Heart right ventricle (tissue), 16 donors: ENCODE measurements around the gene PBX4. TPM values are rescaled to one million over a fixed set of nuclear protein-coding genes. Genes with fewer than 3 reads are reported as not detected.
A peak's percentile ranks its signal among the peaks of the same experiment; 100 is the strongest.

Experiments
- ATAC-seq, 8 donors: fragments of 200-7000 bp; cut with Tn5 transposase; one replicate each; pipeline ENCODE4 v1.9.1; 2020; ENCODE audit warnings: mild to moderate bottlenecking in 8 of 8, moderate library complexity in 8 of 8, moderate number of reproducible peaks in 1 of 8
- DNase-seq, 2 donors: peaks; one replicate each; pipeline ENCODE4 v3.0.0-alpha.2; 2020
- H3K27ac ChIP-seq, 10 donors: fragments of 200-600 bp; sonication (generic) in 2 of 10; one replicate each; pipeline versions ENCODE4 v1.5.0 to v1.8.0; 2020 to 2022; ENCODE audit warnings: mild to moderate bottlenecking in 3 of 10
- H3K27me3 ChIP-seq, 7 donors: fragments of 200-600 bp; one replicate each; pipeline ENCODE4 v1.8.0; 2021 to 2022; ENCODE audit warnings: mild to moderate bottlenecking in 2 of 7
- H3K36me3 ChIP-seq, 9 donors: fragments of 200-600 bp; sonication (generic) in 1 of 9; one replicate each; pipeline versions ENCODE4 v1.5.0 to v1.8.0; 2020 to 2022; ENCODE audit warnings: mild to moderate bottlenecking in 2 of 9
- H3K4me1 ChIP-seq, 9 donors: fragments of 200-600 bp; sonication (generic) in 1 of 9; one replicate each; pipeline versions ENCODE4 v1.5.0 to v1.8.0; 2020 to 2022; ENCODE audit warnings: mild to moderate bottlenecking in 4 of 9
- H3K4me3 ChIP-seq, 10 donors: fragments of 200-600 bp; sonication (generic) in 2 of 10; one replicate each; pipeline versions ENCODE4 v1.5.0 to v1.8.0; 2020 to 2022; ENCODE audit warnings: mild to moderate bottlenecking in 7 of 10, moderate library complexity in 2 of 10
- H3K9me3 ChIP-seq, 11 donors: fragments of 200-600 bp in 10 of 11; sonication (generic) in 2 of 11; one replicate each; pipeline versions ENCODE4 v1.5.0 to v1.8.0; 2013 to 2022; ENCODE audit warnings: mild to moderate bottlenecking in 2 of 11, control low read depth in 1 of 11, moderate library complexity in 1 of 11
- WGBS, 2 donors: extraction: QIAGEN DNeasy Blood & Tissue Kit; methylation state at CpG; one replicate each; pipeline ENCODE4 v1.1.7; 2013; ENCODE audit warnings: inconsistent platforms in 1 of 2; 5-methylcytosine and 5-hydroxymethylcytosine counted together
- intact Hi-C, 10 donors: fragments of 100-400 bp; cut with DNase I; formaldehyde crosslinking; loops; one replicate each; pipeline versions ENCODE4 v1.11.1 to v1.14.2; 2022
- polyA plus RNA-seq, 2 donors: library from polyadenylated mRNA; stranded (reverse); fragments of 200-250 nt; gene quantifications; one replicate each; pipeline ENCODE4 v1.2.3, GENCODE V29; 2013
- total RNA-seq, 10 donors: library from RNA; stranded (reverse); fragmentation: NEBNext Ultra II Directional in 3 of 10; extraction: Animal tissue kit (Norgen Biotek cat#: 25700) in 3 of 10; gene quantifications; one replicate each; pipeline versions ENCODE4 v1.2.1 to v1.2.4, GENCODE V29; 2021 to 2023
- TF ChIP-seq, protein P1 (sequence below), 9 donors: fragments of 200-600 bp; sonication (generic) in 2 of 9; IDR thresholded peaks; one replicate each; pipeline versions ENCODE4 v1.5.0 to v1.8.0; 2021 to 2022; ENCODE audit warnings: antibody characterized with exemption in 9 of 9, mild to moderate bottlenecking in 5 of 9, moderate library complexity in 1 of 9
- donor health status: Arrhythmogenic right ventricular cardiomyopathy.
- donor health status: ischemic (EF 13 %, LVEDD 7.1; RV severe dilation, severe dysfunction).
- donor health status: healthy with polysubstance abuse.
- donor health status: DM: no; HTN: yes; CAD: no.
- donor health status: DM: no; HTN: no; CAD: no.
- donor health status: ischemic (EF 25% LVEDD 6.9; RV normal size, moderate dysfunction).
- donor health status: ischemic (EF 25% LVEDD 5.7; RV mildly dilated, moderate dysfunction).
- donor health status: healthy.
- donor health status: DM: yes; HTN: yes; CAD: no.
- donor health status: Ischemic cardiomyopathy.
- donor health status: ischemic (EF 35%, LVEDD 5.7; RV mildly dilated, moderate dysfunction).
- donor health status: nonischemic (EF 11% LVEDD 7.7; RV severe dilation, severe dysfunction).
- donor health status: DM: yes; HTN: yes; CAD: no.
- donor health status: PGD.
- donor health status: ischemic (EF 29% LVEDD 5.4; RV normal size, mild dysfunction).
- donor health status: nonischemic (EF 23%, LVEDD 6.1; RV moderate dilation, normal function).

The PBX4 gene
- total and polyA plus RNA-seq, 12 donors = 0.06 to 1.2 (median 0.36) TPM; not detected in 7

DNA sequence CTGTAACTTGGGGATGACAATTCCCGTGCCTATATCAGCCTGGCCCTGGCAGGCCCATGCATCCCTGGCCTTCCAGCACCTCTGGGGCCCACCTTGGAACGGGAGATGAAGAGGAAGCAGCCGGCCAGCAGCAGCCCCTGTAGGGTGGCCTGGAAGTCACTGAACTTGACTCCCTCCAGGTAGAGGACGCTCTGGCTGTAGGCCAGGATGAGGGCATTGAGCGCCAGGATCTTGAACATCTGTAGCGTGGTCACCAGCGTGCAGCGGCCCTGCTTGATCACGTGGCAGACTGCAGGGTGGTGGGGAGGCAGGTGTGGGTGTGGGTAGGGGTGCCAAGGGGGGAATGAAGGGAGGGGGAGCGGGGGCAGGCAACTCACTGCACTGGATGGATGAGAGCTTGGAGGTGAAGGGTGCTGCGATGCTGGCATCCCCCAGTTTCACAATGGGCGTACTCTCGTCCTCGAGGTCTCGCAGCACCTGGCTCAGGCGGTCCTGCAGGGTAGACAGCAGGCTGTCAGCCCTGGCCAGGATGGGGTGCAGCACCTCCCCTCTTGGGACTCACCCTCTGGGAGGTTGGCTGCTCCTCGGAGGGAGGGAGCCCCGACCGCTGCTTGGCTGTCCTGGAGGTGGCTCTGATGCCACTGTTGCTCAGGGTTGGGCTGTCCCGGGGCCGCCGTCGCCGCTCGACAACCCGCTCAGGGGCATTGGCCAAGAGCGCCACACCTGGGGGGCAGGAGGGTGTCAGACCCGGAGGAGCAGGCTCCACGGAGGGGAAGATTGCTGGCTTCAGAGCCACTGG is 28.7 kb upstream of the PBX4 start:
- TF ChIP-seq, protein P1, sequence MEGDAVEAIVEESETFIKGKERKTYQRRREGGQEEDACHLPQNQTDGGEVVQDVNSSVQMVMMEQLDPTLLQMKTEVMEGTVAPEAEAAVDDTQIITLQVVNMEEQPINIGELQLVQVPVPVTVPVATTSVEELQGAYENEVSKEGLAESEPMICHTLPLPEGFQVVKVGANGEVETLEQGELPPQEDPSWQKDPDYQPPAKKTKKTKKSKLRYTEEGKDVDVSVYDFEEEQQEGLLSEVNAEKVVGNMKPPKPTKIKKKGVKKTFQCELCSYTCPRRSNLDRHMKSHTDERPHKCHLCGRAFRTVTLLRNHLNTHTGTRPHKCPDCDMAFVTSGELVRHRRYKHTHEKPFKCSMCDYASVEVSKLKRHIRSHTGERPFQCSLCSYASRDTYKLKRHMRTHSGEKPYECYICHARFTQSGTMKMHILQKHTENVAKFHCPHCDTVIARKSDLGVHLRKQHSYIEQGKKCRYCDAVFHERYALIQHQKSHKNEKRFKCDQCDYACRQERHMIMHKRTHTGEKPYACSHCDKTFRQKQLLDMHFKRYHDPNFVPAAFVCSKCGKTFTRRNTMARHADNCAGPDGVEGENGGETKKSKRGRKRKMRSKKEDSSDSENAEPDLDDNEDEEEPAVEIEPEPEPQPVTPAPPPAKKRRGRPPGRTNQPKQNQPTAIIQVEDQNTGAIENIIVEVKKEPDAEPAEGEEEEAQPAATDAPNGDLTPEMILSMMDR (IDR thresholded peaks at IDR 0.05) = no peak
- Histone ChIP-seq H3K27ac (no peak overlapping the region), H3K36me3 (peaks cover 0 to 82% (median 53%) of the 10 kb centered on the region in 9 donors), H3K9me3 (no peaks in the 10 kb centered on the region), H3K4me1 (peaks cover 0 to 24% (median 12%) of the 10 kb centered on the region in 9 donors), H3K27me3 (no peaks in the 10 kb centered on the region), H3K4me3 (no peak overlapping the region)
- ATAC-seq (no peak), DNase-seq (no peak)
- intact Hi-C loops = no loop called here
- WGBS, 2 donors = 92 to 93% methylated on average over 29 of the region's 29 CpGs

DNA sequence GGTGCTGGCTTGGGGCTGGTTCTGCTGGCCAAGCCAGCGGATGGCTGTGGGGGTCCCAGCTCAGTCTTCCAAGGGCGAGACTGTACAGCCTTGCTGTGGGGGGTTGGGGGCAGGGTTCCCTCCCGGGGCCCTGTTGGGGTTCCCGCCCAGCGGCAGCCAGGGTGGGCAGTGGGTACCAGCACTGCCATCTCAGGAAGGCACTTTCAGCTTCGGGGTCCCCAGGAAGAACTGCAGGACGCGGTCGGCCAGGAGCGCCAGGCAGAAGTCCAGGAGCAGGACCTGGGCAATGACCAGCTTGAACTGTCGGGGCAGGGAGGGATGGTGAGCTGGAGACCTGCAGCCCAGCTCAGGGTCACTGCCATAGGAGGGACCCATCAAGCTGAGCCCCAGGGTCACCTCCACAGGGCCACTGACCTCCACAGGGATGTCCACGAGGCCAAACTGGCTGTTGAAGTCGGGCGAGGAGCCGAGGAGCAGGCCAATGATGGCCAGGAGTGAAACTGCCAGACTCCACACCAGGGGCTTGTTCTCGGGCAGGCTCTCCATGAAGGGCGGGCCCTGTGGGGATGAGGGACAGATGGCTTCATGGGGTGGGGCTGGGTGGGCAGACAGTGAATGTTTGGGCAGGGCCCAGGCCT is 26.9 kb upstream of the PBX4 start:
- TF ChIP-seq, protein P1 (IDR thresholded peaks at IDR 0.05) = no peak
- peaks cover 0 to 18% (median 12%) of the 10 kb centered on the region in 9 donors for H3K4me1 ChIP-seq
- 91 to 93% methylated on average over 17 of the region's 17 CpGs for WGBS, 2 donors
- H3K9me3 ChIP-seq = no peaks in the 10 kb centered on the region
- no peaks in the 10 kb centered on the region for H3K27me3 ChIP-seq
- no peak overlapping the region for H3K27ac ChIP-seq
- no peak for DNase-seq
- ATAC-seq = no peak
- intact Hi-C loops = loop anchor here in 4 of 10 donors (2.0 kb wide), 2 partner anchors 113 to 115 kb away; no protein-coding TSS in a partner anchor
- H3K4me3 ChIP-seq = no peak overlapping the region
- H3K36me3 ChIP-seq = peaks cover 0 to 75% (median 46%) of the 10 kb centered on the region in 9 donors

DNA sequence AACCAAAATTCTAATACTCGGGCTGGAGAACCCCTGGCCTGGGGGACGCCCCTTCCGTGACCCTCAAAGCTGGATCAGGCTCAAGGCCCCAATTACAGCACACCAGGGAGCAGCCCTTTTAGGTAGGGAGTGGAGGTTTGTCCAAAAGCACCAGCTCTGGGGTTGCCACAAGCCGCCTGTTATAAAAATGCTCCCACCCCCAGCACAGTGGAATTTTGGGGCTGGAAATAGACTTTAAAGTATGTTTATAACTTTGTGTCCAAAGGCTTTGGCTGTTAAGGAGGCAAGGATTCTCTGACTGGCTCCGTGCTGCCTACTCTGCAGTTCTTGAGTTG is 25.5 kb upstream of the PBX4 start:
- Histone ChIP-seq H3K4me1 (peaks cover 0 to 18% (median 12%) of the 10 kb centered on the region in 9 donors), H3K36me3 (peaks cover 0 to 75% (median 37%) of the 10 kb centered on the region in 9 donors), H3K27me3 (no peaks in the 10 kb centered on the region), H3K9me3 (no peaks in the 10 kb centered on the region), H3K27ac (peak overlapping the region in 3 of 10 donors; percentile 68 to 96 (median 81)), H3K4me3 (peak overlapping the region in 8 of 10 donors; percentile 59 to 85 (median 76))
- TF ChIP-seq, protein P1 (IDR thresholded peaks at IDR 0.05) = peak in 3 of 9 donors; percentile 3 to 42 (median 5)
- intact Hi-C loops = loop anchor here in 8 of 10 donors (1.0 to 5.0 kb wide), 4 partner anchors 111 to 113 kb away; no protein-coding TSS in a partner anchor
- ATAC-seq (no peak), DNase-seq (no peak)
- 23 to 26% methylated on average over 5 of the region's 5 CpGs for WGBS, 2 donors
